ENCODE measurements around the gene GRIFIN. TPM values are rescaled to one million over a fixed set of nuclear protein-coding genes. Genes with fewer than 3 reads are reported as not detected.

Gene GRIFIN
- total RNA-seq, 2 donors from 2014 or later = not detected

DNA sequence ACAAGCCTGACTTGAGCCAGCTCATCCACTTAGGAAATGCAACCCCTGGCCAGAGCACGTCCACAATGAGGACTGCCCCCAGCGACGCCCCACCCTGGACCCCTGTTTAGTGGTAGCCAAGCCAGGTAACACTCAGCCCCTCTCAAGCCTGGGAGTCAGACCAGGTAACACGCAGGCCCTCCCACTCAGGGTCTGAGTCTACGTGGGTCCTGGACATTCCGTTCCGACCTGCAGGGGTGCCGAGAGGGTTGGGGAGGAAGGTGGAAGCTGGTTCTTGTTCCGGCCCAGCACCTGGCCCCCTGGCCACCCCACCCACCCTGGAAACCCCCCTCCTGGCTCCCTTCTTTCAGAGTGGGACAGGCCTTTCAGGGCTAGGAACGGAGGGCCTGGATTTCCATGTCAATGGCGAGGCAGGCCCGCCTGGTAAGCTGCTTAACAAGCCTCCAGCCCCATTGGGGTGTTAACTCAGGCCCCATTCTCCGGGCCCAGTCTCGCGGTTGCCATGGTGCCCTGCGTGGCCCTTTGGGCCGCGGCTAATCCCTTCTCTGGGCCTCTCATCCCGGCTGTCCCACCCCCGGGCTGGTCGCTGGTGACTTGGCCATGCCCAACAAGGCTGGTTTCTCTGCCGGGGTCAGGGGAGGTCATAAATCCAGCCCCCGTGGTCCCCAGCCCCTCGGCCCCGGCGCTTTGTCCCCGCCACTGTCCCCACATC lies 23.7 kb upstream of the GRIFIN start:
- no peaks in the 10 kb centered on the region for H3K27me3 ChIP-seq (replicated peaks; ENCODE audit: insufficient read depth)
- DNase-seq (ENCODE audit: low spot score) (no peak), ATAC-seq (ENCODE audit: insufficient number of reproducible peaks, low FRiP score, low read depth) (no peak)
- H3K27ac ChIP-seq = no peak overlapping the region
- H3K36me3 ChIP-seq = no peaks in the 10 kb centered on the region
- H3K9me3 ChIP-seq = no peaks in the 10 kb centered on the region
- no peaks in the 10 kb centered on the region for H3K4me1 ChIP-seq (ENCODE audit: control insufficient read depth in 1 of 2, low read depth in 2 of 2)
- no peak overlapping the region for H3K4me3 ChIP-seq
- TF ChIP-seq, protein P1, sequence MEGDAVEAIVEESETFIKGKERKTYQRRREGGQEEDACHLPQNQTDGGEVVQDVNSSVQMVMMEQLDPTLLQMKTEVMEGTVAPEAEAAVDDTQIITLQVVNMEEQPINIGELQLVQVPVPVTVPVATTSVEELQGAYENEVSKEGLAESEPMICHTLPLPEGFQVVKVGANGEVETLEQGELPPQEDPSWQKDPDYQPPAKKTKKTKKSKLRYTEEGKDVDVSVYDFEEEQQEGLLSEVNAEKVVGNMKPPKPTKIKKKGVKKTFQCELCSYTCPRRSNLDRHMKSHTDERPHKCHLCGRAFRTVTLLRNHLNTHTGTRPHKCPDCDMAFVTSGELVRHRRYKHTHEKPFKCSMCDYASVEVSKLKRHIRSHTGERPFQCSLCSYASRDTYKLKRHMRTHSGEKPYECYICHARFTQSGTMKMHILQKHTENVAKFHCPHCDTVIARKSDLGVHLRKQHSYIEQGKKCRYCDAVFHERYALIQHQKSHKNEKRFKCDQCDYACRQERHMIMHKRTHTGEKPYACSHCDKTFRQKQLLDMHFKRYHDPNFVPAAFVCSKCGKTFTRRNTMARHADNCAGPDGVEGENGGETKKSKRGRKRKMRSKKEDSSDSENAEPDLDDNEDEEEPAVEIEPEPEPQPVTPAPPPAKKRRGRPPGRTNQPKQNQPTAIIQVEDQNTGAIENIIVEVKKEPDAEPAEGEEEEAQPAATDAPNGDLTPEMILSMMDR (IDR thresholded peaks at IDR 0.05) = no peak

DNA sequence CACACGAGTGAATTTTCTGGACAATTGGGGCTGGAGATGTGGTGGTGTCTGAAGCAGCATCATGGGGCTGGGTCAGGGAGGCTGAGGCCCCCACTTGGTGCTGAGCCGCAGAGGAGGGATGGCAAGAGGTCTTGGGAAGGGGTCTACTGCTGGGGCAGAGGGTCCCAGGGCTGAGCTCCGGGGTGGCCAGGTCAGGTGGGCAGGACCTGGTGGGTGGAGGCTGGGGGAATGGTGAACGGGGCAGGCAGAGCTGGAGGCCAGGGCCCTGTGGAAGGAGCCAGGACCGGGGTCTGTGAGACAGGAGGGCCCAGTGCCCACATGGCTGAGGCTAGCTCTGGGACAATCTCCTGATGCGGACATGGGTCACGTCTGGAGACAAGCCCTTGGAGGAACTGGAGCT lies 23.0 kb upstream of the GRIFIN start:
- Histone ChIP-seq H3K36me3 (no peaks in the 10 kb centered on the region), H3K27ac (no peak overlapping the region), H3K4me1 (ENCODE audit: control insufficient read depth in 1 of 2, low read depth in 2 of 2) (no peaks in the 10 kb centered on the region), H3K27me3 (replicated peaks; ENCODE audit: insufficient read depth) (no peaks in the 10 kb centered on the region), H3K9me3 (no peaks in the 10 kb centered on the region), H3K4me3 (no peak overlapping the region)
- TF ChIP-seq, protein P1 (IDR thresholded peaks at IDR 0.05) = no peak
- ATAC-seq (ENCODE audit: insufficient number of reproducible peaks, low FRiP score, low read depth) = no peak
- DNase-seq (ENCODE audit: low spot score) = no peak

DNA sequence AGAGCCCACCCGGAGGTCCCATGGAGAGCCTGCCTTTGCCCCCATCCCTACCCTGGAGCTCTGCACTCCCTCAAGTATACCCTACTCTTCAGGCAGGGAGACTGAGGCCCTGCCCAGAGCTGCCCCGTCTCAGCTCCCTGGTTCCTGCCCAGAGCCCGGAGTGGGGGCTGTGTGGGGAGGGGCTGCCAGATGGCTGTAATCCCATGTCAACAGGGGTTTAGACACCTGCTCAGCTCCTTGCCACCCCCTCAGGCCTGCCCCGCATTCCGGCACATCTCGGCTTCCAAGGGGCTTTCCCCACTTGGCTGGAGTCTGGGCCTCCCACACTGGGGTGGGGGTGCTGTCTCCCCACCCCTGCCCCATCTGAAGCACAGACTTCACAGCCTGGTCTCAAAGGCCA lies 22.5 kb upstream of the GRIFIN start:
- no peaks in the 10 kb centered on the region for H3K4me1 ChIP-seq (ENCODE audit: control insufficient read depth in 1 of 2, low read depth in 2 of 2)
- H3K27me3 ChIP-seq (replicated peaks; ENCODE audit: insufficient read depth) = no peaks in the 10 kb centered on the region
- no peaks in the 10 kb centered on the region for H3K9me3 ChIP-seq
- H3K27ac ChIP-seq = no peak overlapping the region
- no peak overlapping the region for H3K4me3 ChIP-seq
- DNase-seq (ENCODE audit: low spot score) (no peak), ATAC-seq (ENCODE audit: insufficient number of reproducible peaks, low FRiP score, low read depth) (no peak)
- H3K36me3 ChIP-seq = no peaks in the 10 kb centered on the region
- TF ChIP-seq, protein P1 (IDR thresholded peaks at IDR 0.05) = no peak

DNA sequence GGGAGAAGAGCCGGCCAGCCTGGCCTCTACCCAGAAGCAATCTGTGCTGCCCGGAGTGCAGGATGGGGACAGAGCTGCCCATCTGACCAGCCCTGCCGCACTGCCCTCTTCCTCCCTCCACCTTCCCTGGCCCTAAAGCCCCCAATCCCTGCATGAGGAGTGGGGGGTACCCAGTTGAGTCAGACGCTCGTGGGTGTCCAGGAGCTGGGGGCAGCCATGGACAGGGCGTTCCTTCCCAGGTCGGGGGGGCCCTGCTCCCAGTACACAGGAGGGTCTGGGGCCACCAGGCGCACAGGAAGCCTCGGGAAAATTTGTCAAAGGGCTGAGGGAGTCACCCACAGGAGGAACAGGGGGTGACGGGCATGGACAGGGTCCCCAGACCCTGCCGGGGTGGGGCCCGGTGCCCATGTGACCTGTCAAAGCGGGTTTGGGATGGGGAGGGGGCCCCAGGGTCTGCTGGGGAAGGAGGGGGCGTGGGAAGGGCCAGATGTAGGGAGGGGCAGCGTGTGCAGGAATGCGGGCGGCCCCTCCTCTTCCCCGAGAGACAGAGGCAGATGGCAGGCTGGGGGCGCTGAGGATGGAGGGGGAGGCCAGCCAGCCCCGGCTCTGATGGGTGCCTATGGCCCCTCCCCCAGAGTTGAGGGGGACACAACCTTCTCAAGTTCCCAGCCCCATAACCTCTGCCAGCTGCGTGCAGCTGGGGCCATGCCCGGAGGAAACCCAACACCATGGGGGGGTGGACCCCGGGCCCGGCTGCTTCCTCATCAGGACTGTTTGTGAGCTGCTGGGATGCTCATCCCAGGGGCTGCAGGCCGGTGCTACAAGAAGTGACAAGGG lies 21.5 kb upstream of the GRIFIN start:
- H3K4me3 ChIP-seq = no peak overlapping the region
- no peaks in the 10 kb centered on the region for H3K4me1 ChIP-seq (ENCODE audit: control insufficient read depth in 1 of 2, low read depth in 2 of 2)
- no peaks in the 10 kb centered on the region for H3K9me3 ChIP-seq
- no peaks in the 10 kb centered on the region for H3K36me3 ChIP-seq
- TF ChIP-seq, protein P1 (IDR thresholded peaks at IDR 0.05) = no peak
- DNase-seq (ENCODE audit: low spot score) (no peak), ATAC-seq (ENCODE audit: insufficient number of reproducible peaks, low FRiP score, low read depth) (no peak)
- H3K27me3 ChIP-seq (replicated peaks; ENCODE audit: insufficient read depth) = no peaks in the 10 kb centered on the region
- no peak overlapping the region for H3K27ac ChIP-seq

DNA sequence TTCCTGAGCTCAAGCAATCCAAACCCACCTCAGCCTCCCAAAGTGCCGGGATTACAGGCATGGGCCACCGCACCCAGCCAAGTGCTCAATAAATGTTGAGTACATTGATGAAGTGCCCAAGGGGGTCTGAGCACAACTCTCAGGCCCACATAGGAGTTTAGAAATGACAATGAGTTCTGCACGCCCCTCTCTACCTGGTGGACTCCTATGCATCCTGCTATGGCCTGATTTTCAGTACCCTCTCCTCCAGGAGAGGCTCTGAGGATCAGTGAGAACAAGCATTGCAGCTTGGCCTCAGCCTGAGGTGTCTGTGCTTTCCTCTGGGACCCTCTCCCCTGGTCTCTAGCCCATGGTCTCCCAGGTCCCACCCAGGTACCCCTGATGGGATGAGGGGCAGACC lies 20.9 kb upstream of the GRIFIN start:
- DNase-seq (ENCODE audit: low spot score) = no peak
- TF ChIP-seq, protein P1 (IDR thresholded peaks at IDR 0.05) = no peak
- Histone ChIP-seq H3K4me1 (ENCODE audit: control insufficient read depth in 1 of 2, low read depth in 2 of 2) (no peaks in the 10 kb centered on the region), H3K9me3 (no peaks in the 10 kb centered on the region), H3K27me3 (replicated peaks; ENCODE audit: insufficient read depth) (no peaks in the 10 kb centered on the region), H3K27ac (no peak overlapping the region), H3K36me3 (no peaks in the 10 kb centered on the region), H3K4me3 (no peak overlapping the region)
- peak; percentile 50 for ATAC-seq (ENCODE audit: insufficient number of reproducible peaks, low FRiP score, low read depth)
